AG08395 (cell line): Measurements from ENCODE around the gene OCA2.

ENCODE experiments used
- DNase-seq: peaks from one replicate; pipeline ENCODE4 v3.0.0; 2012; ENCODE audit warnings: mixed read lengths, low spot score

Gene OCA2

GRCh38 chr15:27939246-27939645 lies 159.9 kb downstream of the OCA2 start:
- DNase-seq, result no peak

- no peak for DNase-seq
Measured at GRCh38 chr15:27937851-27938250, 161.3 kb downstream of the OCA2 start.

GRCh38 chr15:27936164-27936563 lies 163.0 kb downstream of the OCA2 start:
- no peak for DNase-seq

GRCh38 chr15:27935328-27935727 lies 163.8 kb downstream of the OCA2 start:
- no peak for DNase-seq

GRCh38 chr15:27934782-27935181 lies 164.3 kb downstream of the OCA2 start:
- no peak for DNase-seq

- no peak for DNase-seq
Measured at GRCh38 chr15:27933562-27933961, 165.6 kb downstream of the OCA2 start.

GRCh38 chr15:27932600-27932999 lies 166.5 kb downstream of the OCA2 start:
- DNase-seq, result no peak

- DNase-seq, result no peak
Measured at GRCh38 chr15:27928386-27928785, 170.7 kb downstream of the OCA2 start.

GRCh38 chr15:27912283-27912682 lies 186.8 kb downstream of the OCA2 start:
- no peak for DNase-seq

- no peak for DNase-seq
Measured at GRCh38 chr15:27906802-27907201, 192.3 kb downstream of the OCA2 start.

GRCh38 chr15:27903405-27903804 lies 195.7 kb downstream of the OCA2 start:
- DNase-seq, result no peak

- no peak for DNase-seq
Measured at GRCh38 chr15:27902680-27903385, 196.3 kb downstream of the OCA2 start.

- DNase-seq, result no peak
Measured at GRCh38 chr15:27899583-27900285, 199.4 kb downstream of the OCA2 start.

GRCh38 chr15:27897481-27897880 lies 201.6 kb downstream of the OCA2 start:
- DNase-seq, result no peak

- DNase-seq, result no peak
Measured at GRCh38 chr15:27894645-27895044, 204.5 kb downstream of the OCA2 start.

- DNase-seq, result no peak
Measured at GRCh38 chr15:27889258-27889657, 209.9 kb downstream of the OCA2 start.

- DNase-seq, result no peak
Measured at GRCh38 chr15:27885201-27885600, 213.9 kb downstream of the OCA2 start.

GRCh38 chr15:27884726-27885125 lies 214.4 kb downstream of the OCA2 start:
- DNase-seq, result no peak

- DNase-seq, result no peak
Measured at GRCh38 chr15:27878841-27879240, 220.3 kb downstream of the OCA2 start.

- DNase-seq, result no peak
Measured at GRCh38 chr15:27873828-27874227, 225.3 kb downstream of the OCA2 start.

GRCh38 chr15:27873039-27873438 lies 226.1 kb downstream of the OCA2 start:
- no peak for DNase-seq

GRCh38 chr15:27872355-27872754 lies 226.8 kb downstream of the OCA2 start:
- DNase-seq, result no peak

- no peak for DNase-seq
Measured at GRCh38 chr15:27871902-27872260, 227.2 kb downstream of the OCA2 start.
